ENCODE measurements around the gene TENM4.

DNA sequence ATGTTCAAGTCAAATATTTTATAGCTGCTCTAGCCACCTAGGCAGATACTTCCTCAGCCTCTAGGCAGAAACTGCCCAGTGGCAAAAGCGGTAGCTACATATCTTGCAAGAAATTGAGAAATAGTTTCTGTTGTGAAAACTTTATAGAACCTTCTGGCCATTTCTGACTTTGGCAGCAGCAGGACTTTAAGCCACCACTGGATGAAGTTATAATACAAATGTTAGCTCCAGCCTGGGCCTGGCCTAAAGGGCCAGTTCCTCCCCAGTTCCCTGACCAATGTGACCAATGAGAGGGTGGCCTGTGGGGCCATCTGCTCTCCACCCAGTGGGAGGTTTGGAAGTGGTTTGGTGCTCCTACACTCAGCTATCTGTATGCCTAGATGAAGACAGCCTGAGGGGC, 612.2 kb downstream of the TENM4 start:
- TF ChIP-seq, protein P1, sequence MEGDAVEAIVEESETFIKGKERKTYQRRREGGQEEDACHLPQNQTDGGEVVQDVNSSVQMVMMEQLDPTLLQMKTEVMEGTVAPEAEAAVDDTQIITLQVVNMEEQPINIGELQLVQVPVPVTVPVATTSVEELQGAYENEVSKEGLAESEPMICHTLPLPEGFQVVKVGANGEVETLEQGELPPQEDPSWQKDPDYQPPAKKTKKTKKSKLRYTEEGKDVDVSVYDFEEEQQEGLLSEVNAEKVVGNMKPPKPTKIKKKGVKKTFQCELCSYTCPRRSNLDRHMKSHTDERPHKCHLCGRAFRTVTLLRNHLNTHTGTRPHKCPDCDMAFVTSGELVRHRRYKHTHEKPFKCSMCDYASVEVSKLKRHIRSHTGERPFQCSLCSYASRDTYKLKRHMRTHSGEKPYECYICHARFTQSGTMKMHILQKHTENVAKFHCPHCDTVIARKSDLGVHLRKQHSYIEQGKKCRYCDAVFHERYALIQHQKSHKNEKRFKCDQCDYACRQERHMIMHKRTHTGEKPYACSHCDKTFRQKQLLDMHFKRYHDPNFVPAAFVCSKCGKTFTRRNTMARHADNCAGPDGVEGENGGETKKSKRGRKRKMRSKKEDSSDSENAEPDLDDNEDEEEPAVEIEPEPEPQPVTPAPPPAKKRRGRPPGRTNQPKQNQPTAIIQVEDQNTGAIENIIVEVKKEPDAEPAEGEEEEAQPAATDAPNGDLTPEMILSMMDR (IDR thresholded peaks at IDR 0.05), result no peak
- TF ChIP-seq POLR2A (IDR thresholded peaks at IDR 0.05), result no peak

Data from heart left ventricle (tissue), 13 donors.